Measurements from ENCODE around the gene CCDC92. TPM values are rescaled to one million over a fixed set of nuclear protein-coding genes. Genes with fewer than 3 reads are reported as not detected.

Gene CCDC92
- total and polyA plus RNA-seq, 9 donors: 13.9 to 51.0 (median 34.6) TPM

GRCh38 chr12:123906711-123907420, 65.8 kb downstream of the CCDC92 start:
- no peak overlapping the region for H3K4me3 ChIP-seq
- no peak overlapping the region for H3K27ac ChIP-seq
- no peaks in the 10 kb centered on the region for H3K4me1 ChIP-seq (ENCODE audit: insufficient read depth)
- DNase-seq: no peak
- no peaks in the 10 kb centered on the region for H3K27me3 ChIP-seq
- WGBS, 3 donors: 87 to 96% (median 94%) methylated on average over 7 of the region's 7 CpGs
- H3K9me3 ChIP-seq: no peaks in the 10 kb centered on the region
- intact Hi-C loops (cut with DNase I): loop anchor here in 2 of 4 donors (10.0 kb wide), 2 partner anchors 78 to 118 kb away; no protein-coding TSS in a partner anchor
- TF ChIP-seq EP300 (IDR thresholded peaks at IDR 0.05) (no peak), POLR2A (IDR thresholded peaks at IDR 0.05) (no peak), CTCF (IDR thresholded peaks at IDR 0.05) (no peak)
- H3K36me3 ChIP-seq: no peaks in the 10 kb centered on the region

GRCh38 chr12:123905319-123905925, 67.2 kb downstream of the CCDC92 start:
- intact Hi-C loops (cut with DNase I): loop anchor here in 2 of 4 donors (10.0 kb wide), 2 partner anchors 79 to 119 kb away; no protein-coding TSS in a partner anchor
- Histone ChIP-seq H3K27ac (no peak overlapping the region), H3K9me3 (no peaks in the 10 kb centered on the region), H3K36me3 (no peaks in the 10 kb centered on the region), H3K4me3 (no peak overlapping the region), H3K27me3 (no peaks in the 10 kb centered on the region), H3K4me1 (ENCODE audit: insufficient read depth) (no peaks in the 10 kb centered on the region)
- peak; percentile 39 to 68 (median 56) for DNase-seq
- 27 to 33% (median 31%) methylated on average over 9 of the region's 9 CpGs for WGBS, 3 donors
- TF ChIP-seq CTCF (IDR thresholded peaks at IDR 0.05) (peak; percentile 43 to 49 (median 48)), POLR2A (IDR thresholded peaks at IDR 0.05) (no peak), EP300 (IDR thresholded peaks at IDR 0.05) (no peak)

GRCh38 chr12:123903301-123904065, 69.1 kb downstream of the CCDC92 start:
- TF ChIP-seq CTCF (IDR thresholded peaks at IDR 0.05) (no peak), EP300 (IDR thresholded peaks at IDR 0.05) (no peak), POLR2A (IDR thresholded peaks at IDR 0.05) (no peak)
- Histone ChIP-seq H3K27ac (no peak overlapping the region), H3K4me3 (no peak overlapping the region), H3K4me1 (ENCODE audit: insufficient read depth) (no peaks in the 10 kb centered on the region), H3K36me3 (no peaks in the 10 kb centered on the region), H3K27me3 (no peaks in the 10 kb centered on the region), H3K9me3 (no peaks in the 10 kb centered on the region)
- DNase-seq: no peak
- whole genome bisulfite sequencing, 3 donors: 66 to 85% (median 73%) methylated on average over 22 of the region's 22 CpGs
- intact Hi-C loops (cut with DNase I): loop anchor here in 2 of 4 donors (10.0 kb wide), 2 partner anchors 81 to 121 kb away; no protein-coding TSS in a partner anchor

GRCh38 chr12:123902821-123903220, 69.8 kb downstream of the CCDC92 start:
- intact Hi-C loops (cut with DNase I): loop anchor here in 2 of 4 donors (10.0 kb wide), 2 partner anchors 82 to 122 kb away; no protein-coding TSS in a partner anchor
- no peaks in the 10 kb centered on the region for H3K27me3 ChIP-seq
- no peaks in the 10 kb centered on the region for H3K4me1 ChIP-seq (ENCODE audit: insufficient read depth)
- H3K27ac ChIP-seq: no peak overlapping the region
- no peak overlapping the region for H3K4me3 ChIP-seq
- H3K9me3 ChIP-seq: no peaks in the 10 kb centered on the region
- 89 to 93% (median 90%) methylated on average over 13 of the region's 13 CpGs for WGBS, 3 donors
- no peak for DNase-seq
- no peaks in the 10 kb centered on the region for H3K36me3 ChIP-seq
- TF ChIP-seq POLR2A (IDR thresholded peaks at IDR 0.05) (no peak), CTCF (IDR thresholded peaks at IDR 0.05) (no peak), EP300 (IDR thresholded peaks at IDR 0.05) (no peak)
